H1 (cell line): ENCODE measurements around the gene SOS1. TPM values are rescaled to one million over a fixed set of nuclear protein-coding genes. Genes with fewer than 3 reads are reported as not detected.

Experiments used
- CTCF ChIA-PET: fragments of 300-600 bp; sonication (Branson Sonifier 250); formaldehyde crosslinking; loops from one replicate; lab custom pipeline; 2021; ENCODE audit not compliant: partially characterized antibody; lab: Charles Lee
- POLR2A ChIA-PET: fragments of 300-600 bp; sonication (Branson Sonifier 250); formaldehyde crosslinking; loops from one replicate; lab custom pipeline; 2021; ENCODE audit warnings: inconsistent platforms; ENCODE audit not compliant: partially characterized antibody; lab: Charles Lee
- DNase-seq, 2 experiments: peaks; one replicate each; pipeline versions ENCODE4 v3.0.0 to v3.0.0-alpha.2; 2010 to 2022; ENCODE audit warnings: low spot score in 2 of 2, low read depth in 1 of 2, mixed read lengths in 1 of 2
- FAIRE-seq: peaks from 2 replicates; lab custom pipeline; 2011; peaks lifted over from hg19 to GRCh38; lab: Jason Lieb, UNC
- H2AFZ ChIP-seq: 2 replicates; pipeline ENCODE4 v1.8.1; 2012; ENCODE audit warnings: low read length, inconsistent platforms
- H2AK5ac ChIP-seq: 2 replicates; pipeline ENCODE4 v1.6.1; 2013; ENCODE audit warnings: low read depth, low read length
- H2BK120ac ChIP-seq: replicated peaks from 2 replicates; pipeline ENCODE3; 2013; ENCODE audit warnings: low read depth, low read length, inconsistent platforms
- H2BK12ac ChIP-seq: 2 replicates; pipeline ENCODE4 v1.6.1; 2013; ENCODE audit warnings: low read depth, low read length
- H2BK15ac ChIP-seq: 2 replicates; pipeline ENCODE4 v1.6.1; 2013; ENCODE audit warnings: low read length
- H2BK20ac ChIP-seq: 2 replicates; pipeline ENCODE4 v1.6.1; 2013; ENCODE audit warnings: low read length
- H2BK5ac ChIP-seq: 2 replicates; pipeline ENCODE4 v1.6.1; 2013; ENCODE audit warnings: low read depth, low read length
- H3K14ac ChIP-seq: 2 replicates; pipeline ENCODE4 v1.6.1; 2013; ENCODE audit warnings: inconsistent platforms; ENCODE audit not compliant: insufficient read length
- H3K18ac ChIP-seq: 2 replicates; pipeline ENCODE4 v1.6.1; 2013; ENCODE audit warnings: low read length; ENCODE audit errors: extremely low read depth
- H3K23ac ChIP-seq: 2 replicates; pipeline ENCODE4 v1.6.1; 2013; ENCODE audit warnings: inconsistent platforms; ENCODE audit not compliant: insufficient read length
- H3K23me2 ChIP-seq: 2 replicates; pipeline ENCODE4 v1.6.1; 2013; ENCODE audit warnings: low read depth, low read length
- H3K27ac ChIP-seq: 2 replicates; pipeline ENCODE4 v1.6.1; 2011; ENCODE audit warnings: low read depth, low read length, inconsistent platforms
- H3K27me3 ChIP-seq, 4 experiments: replicated peaks in 1 of 4; 1 replicate in 1 of 4; 2 replicates in 3 of 4; pipeline versions ENCODE4 v1.6.1 to v1.8.1; 2011 to 2013; ENCODE audit warnings: low read length in 3 of 4, mild to moderate bottlenecking in 3 of 4, inconsistent platforms in 2 of 4, mixed read lengths in 2 of 4, moderate library complexity in 1 of 4; ENCODE audit not compliant: control insufficient read depth in 3 of 4, insufficient read depth in 3 of 4; ENCODE audit errors: extremely low read depth in 1 of 4
- H3K36me3 ChIP-seq, 4 experiments: 2 replicates each; pipeline versions ENCODE4 v1.6.1 to v1.8.1; 2011 to 2013; ENCODE audit warnings: mild to moderate bottlenecking in 4 of 4, low read length in 3 of 4, moderate library complexity in 2 of 4, control low read depth in 1 of 4, inconsistent platforms in 1 of 4; ENCODE audit not compliant: insufficient read depth in 4 of 4, control insufficient read depth in 2 of 4
- H3K4ac ChIP-seq: replicated peaks from 2 replicates; pipeline ENCODE3; 2013; ENCODE audit warnings: low read length, low read depth, mixed read lengths, inconsistent platforms; ENCODE audit not compliant: insufficient read length
- H3K4me1 ChIP-seq, 4 experiments: replicated peaks in 1 of 4; 1 replicate in 1 of 4; 2 replicates in 3 of 4; pipeline versions ENCODE4 v1.6.1 to v1.8.1; 2011 to 2013; ENCODE audit warnings: low read length in 3 of 4, inconsistent platforms in 2 of 4, mixed read lengths in 1 of 4; ENCODE audit not compliant: insufficient read depth in 4 of 4, control insufficient read depth in 3 of 4
- H3K4me2 ChIP-seq, 2 experiments: 2 replicates each; pipeline versions ENCODE4 v1.6.1 to v1.8.1; 2011 to 2013; ENCODE audit warnings: low read depth in 2 of 2, low read length in 2 of 2, control low read depth in 1 of 2, inconsistent platforms in 1 of 2, mild to moderate bottlenecking in 1 of 2; ENCODE audit not compliant: insufficient read depth in 1 of 2
- H3K4me3 ChIP-seq, 4 experiments: fragments of 200-600, 300-600 bp in 1 of 4; sonication (generic), shearing (Covaris generic), sonication (Bioruptor Twin) in 1 of 4; 2 replicates each; pipeline versions ENCODE4 v1.5.1 to v1.8.1; 2011 to 2016; ENCODE audit warnings: low read length in 4 of 4, low read depth in 3 of 4, control low read depth in 2 of 4, inconsistent platforms in 2 of 4, mild to moderate bottlenecking in 2 of 4, mixed read lengths in 1 of 4, moderate library complexity in 1 of 4; ENCODE audit not compliant: insufficient read depth in 2 of 4; ENCODE audit errors: extremely low read depth in 1 of 4
- H3K56ac ChIP-seq: replicated peaks from 2 replicates; pipeline ENCODE3; 2013; ENCODE audit warnings: low read depth, mild to moderate bottlenecking, mixed read lengths, low read length, inconsistent platforms; ENCODE audit not compliant: insufficient read length
- H3K79me1 ChIP-seq: 2 replicates; pipeline ENCODE4 v1.6.1; 2013; ENCODE audit warnings: low read depth, low read length, control low read depth
- H3K79me2 ChIP-seq, 2 experiments: 2 replicates each; pipeline versions ENCODE4 v1.6.1 to v1.8.1; 2012 to 2013; ENCODE audit warnings: low read length in 2 of 2, mild to moderate bottlenecking in 2 of 2, inconsistent platforms in 1 of 2; ENCODE audit not compliant: insufficient read depth in 2 of 2, control insufficient read depth in 1 of 2
- H3K9ac ChIP-seq, 4 experiments: replicated peaks in 1 of 4; 1 replicate in 1 of 4; 2 replicates in 3 of 4; pipeline versions ENCODE4 v1.6.1 to v1.8.1; 2011 to 2013; ENCODE audit warnings: low read depth in 3 of 4, low read length in 3 of 4, control low read depth in 2 of 4, mild to moderate bottlenecking in 2 of 4, moderate library complexity in 2 of 4, inconsistent platforms in 1 of 4; ENCODE audit errors: extremely low read depth in 1 of 4
- H3K9me3 ChIP-seq, 2 experiments: 2 replicates each; pipeline versions ENCODE4 v1.6.1 to v1.8.1; 2012 to 2013; ENCODE audit warnings: mild to moderate bottlenecking in 2 of 2, moderate library complexity in 2 of 2, control low read depth in 1 of 2, inconsistent platforms in 1 of 2, low read depth in 1 of 2, low read length in 1 of 2, mixed read lengths in 1 of 2; ENCODE audit not compliant: insufficient read depth in 2 of 2
- H4K20me1 ChIP-seq, 2 experiments: replicated peaks in 1 of 2; 2 replicates each; pipeline versions ENCODE3 to v1.8.1; 2011 to 2013; ENCODE audit warnings: inconsistent platforms in 2 of 2, low read length in 2 of 2, mild to moderate bottlenecking in 1 of 2; ENCODE audit not compliant: insufficient read depth in 2 of 2, control insufficient read depth in 1 of 2
- H4K5ac ChIP-seq: 2 replicates; pipeline ENCODE4 v1.6.1; 2013; ENCODE audit warnings: low read length, low read depth, mixed read lengths, inconsistent platforms; ENCODE audit not compliant: insufficient read length
- H4K8ac ChIP-seq: 2 replicates; pipeline ENCODE4 v1.8.0; 2013; ENCODE audit warnings: mild to moderate bottlenecking, moderate library complexity, low read length, inconsistent platforms; ENCODE audit not compliant: insufficient read depth; ENCODE audit errors: extremely low read depth
- H4K91ac ChIP-seq: replicated peaks from 2 replicates; pipeline ENCODE3; 2013; ENCODE audit warnings: low read length, mixed read lengths, inconsistent platforms; ENCODE audit not compliant: insufficient read length
- BCL11A ChIP-seq, 2 experiments: IDR thresholded peaks; one replicate each; pipeline ENCODE4 v1.6.1; 2011; ENCODE audit warnings: low read depth in 2 of 2, low read length in 2 of 2, mild to moderate bottlenecking in 2 of 2
- CHD1 ChIP-seq: IDR thresholded peaks from 2 replicates; pipeline ENCODE4 v1.6.1; 2012; ENCODE audit warnings: low read depth, low read length, improper control_type of control experiment
- EP300 ChIP-seq, 2 experiments: IDR thresholded peaks; 1 replicate in 1 of 2; 2 replicates in 1 of 2; pipeline ENCODE4 v1.6.1; 2011 to 2012; ENCODE audit warnings: low read depth in 2 of 2, low read length in 2 of 2, mild to moderate bottlenecking in 2 of 2, borderline replicate concordance in 1 of 2, inconsistent platforms in 1 of 2, moderate library complexity in 1 of 2
- EZH2 ChIP-seq: fragments of 200-600 bp; sonication (generic); IDR thresholded peaks from 2 replicates; pipeline ENCODE4 v1.7.1; 2012; ENCODE audit warnings: low read depth, mild to moderate bottlenecking, moderate library complexity, low read length, inconsistent platforms; ENCODE audit not compliant: severe bottlenecking
- HDAC6 ChIP-seq: IDR thresholded peaks from one replicate; pipeline ENCODE4 v1.7.1; 2012; ENCODE audit warnings: low read depth, mild to moderate bottlenecking, inconsistent platforms, low read length, moderate library complexity
- JUN ChIP-seq: IDR thresholded peaks from 2 replicates; pipeline ENCODE4 v1.6.1; 2011; ENCODE audit warnings: low read depth, mild to moderate bottlenecking, improper control_type of control experiment, low read length
- JUND ChIP-seq: IDR thresholded peaks from 2 replicates; pipeline ENCODE4 v1.6.1; 2011; ENCODE audit warnings: mild to moderate bottlenecking, improper control_type of control experiment, low read length
- MAFK ChIP-seq: IDR thresholded peaks from 2 replicates; pipeline ENCODE4 v1.6.1; 2012; ENCODE audit warnings: low read depth, mild to moderate bottlenecking, improper control_type of control experiment, low read length
- RAD21 ChIP-seq, 2 experiments: IDR thresholded peaks in 1 of 2; conservative IDR thresholded peaks in 1 of 2; 2 replicates each; pipeline ENCODE4 v1.6.1; 2011; ENCODE audit warnings: low read depth in 2 of 2, low read length in 2 of 2, improper control_type of control experiment in 1 of 2, inconsistent platforms in 1 of 2, mild to moderate bottlenecking in 1 of 2, moderate library complexity in 1 of 2
- SIN3A ChIP-seq, 2 experiments: IDR thresholded peaks in 1 of 2; conservative IDR thresholded peaks in 1 of 2; 2 replicates each; pipeline ENCODE4 v1.6.1; 2011 to 2012; ENCODE audit warnings: low read length in 2 of 2, improper control_type of control experiment in 1 of 2, low read depth in 1 of 2, mild to moderate bottlenecking in 1 of 2
- SRF ChIP-seq: IDR thresholded peaks from 2 replicates; pipeline ENCODE4 v1.6.1; 2011; ENCODE audit warnings: mild to moderate bottlenecking, low read depth, low read length, moderate library complexity
- TAF1 ChIP-seq: IDR thresholded peaks from 2 replicates; pipeline ENCODE4 v1.6.1; 2011; ENCODE audit warnings: mild to moderate bottlenecking, low read depth, low read length
- YY1 ChIP-seq: IDR thresholded peaks from 2 replicates; pipeline ENCODE4 v1.6.1; 2011; ENCODE audit warnings: low read depth, mild to moderate bottlenecking, low read length
- ZNF274 ChIP-seq: IDR thresholded peaks from 2 replicates; pipeline ENCODE4 v1.7.0; 2012; ENCODE audit warnings: low read length, borderline replicate concordance; ENCODE audit errors: extremely low read depth
- WGBS, 2 experiments: shearing (Covaris generic) in 1 of 2; methylation state at CpG; one replicate each; pipeline versions ENCODE4 v1.1.6 to v1.1.7; 2013 to 2015; ENCODE audit warnings: low lambda C conversion rate in 2 of 2, mixed read lengths in 2 of 2, inconsistent platforms in 1 of 2, low coverage in 1 of 2, missing lambda C conversion rate in 1 of 2; ENCODE audit not compliant: insufficient replicate concordance in 2 of 2, insufficient coverage in 1 of 2, insufficient read length in 1 of 2; ENCODE audit errors: extremely low coverage in 1 of 2, missing lambda C conversion rate in 1 of 2; 5-methylcytosine and 5-hydroxymethylcytosine counted together
- polyA plus RNA-seq, 7 experiments: library from polyadenylated mRNA; depleted of rRNA in 3 of 7; stranded (reverse) in 5 of 7; unstranded in 2 of 7; fragments of >200 nt in 5 of 7; fragments of 200-250 nt in 2 of 7; gene quantifications; 1 replicate in 5 of 7; 2 replicates in 1 of 7; 4 replicates in 1 of 7; pipeline versions ENCODE4 v1.2.1 to v1.2.3, GENCODE V29; 2011 to 2013; ENCODE audit warnings: missing spikeins in 2 of 7, mixed read lengths in 2 of 7
- total RNA-seq: library from RNA; stranded (reverse); fragmentation: NEBNext Ultra II Directional; extraction: Animal tissue kit (Norgen Biotek cat#: 25700); gene quantifications from 2 replicates; pipeline ENCODE4 v1.2.1, GENCODE V29; 2021

Gene SOS1
- total and polyA plus RNA-seq, 2 of the 8 experiments (the other 6 are each of a cell fraction or from before 2014, with no cell fraction given): 25.7 to 27.0 TPM

- H3K27ac ChIP-seq: no peak overlapping the region
- H4K20me1 ChIP-seq: no peaks in the 10 kb centered on the region
- no peak overlapping the region for H4K5ac ChIP-seq
- H4K8ac ChIP-seq: no peak overlapping the region
- H3K4me3 ChIP-seq: no peak overlapping the region
- H3K36me3 ChIP-seq: no peaks in the 10 kb centered on the region; a peak in 1 of 8 replicates
- no peak overlapping the region for H2BK5ac ChIP-seq
- H3K79me2 ChIP-seq: no peaks in the 10 kb centered on the region
- H3K9ac ChIP-seq: no peak overlapping the region
- WGBS, 2 experiments: 97% methylated on average over 4 of the region's 4 CpGs; no CpG with 5 or more reads in 1 of the 2 experiments
- no peak overlapping the region for H3K4me2 ChIP-seq
- H3K23ac ChIP-seq: no peak overlapping the region
- no peaks in the 10 kb centered on the region for H3K9me3 ChIP-seq
- no peak overlapping the region for H2BK20ac ChIP-seq
- no peak overlapping the region for H2BK15ac ChIP-seq
- FAIRE-seq (no peak), DNase-seq (no peak)
- no peaks in the 10 kb centered on the region for H3K23me2 ChIP-seq
- no peak overlapping the region for H2AFZ ChIP-seq
- H3K27me3 ChIP-seq: no peaks in the 10 kb centered on the region
- ChIA-PET CTCF (interaction anchor here (0.6 kb wide), 1 partner anchor 25 kb away, joined by 6 read pairs; no protein-coding TSS in a partner anchor), POLR2A (no interaction called here)
- no peak overlapping the region for H3K56ac ChIP-seq
- no peak overlapping the region for H4K91ac ChIP-seq
- H2BK12ac ChIP-seq: no peak overlapping the region
- no peak overlapping the region for H2AK5ac ChIP-seq
- no peak overlapping the region for H3K4ac ChIP-seq
- H3K4me1 ChIP-seq: no peaks in the 10 kb centered on the region
- H3K14ac ChIP-seq: no peak overlapping the region
- H3K79me1 ChIP-seq: no peaks in the 10 kb centered on the region
- no peak overlapping the region for H3K18ac ChIP-seq
- no peak overlapping the region for H2BK120ac ChIP-seq
- TF ChIP-seq RAD21 (IDR thresholded peaks at IDR 0.05 in 1 of 2, conservative IDR thresholded peaks at IDR 0.05 in 1 of 2; ENCODE audit: low read depth in 2 of 2, low read length in 2 of 2): no peak
- TF ChIP-seq CHD1: no peak
- no peak for TF ChIP-seq JUN
- no peak for TF ChIP-seq BCL11A (IDR thresholded peaks at IDR 0.05; ENCODE audit: low read depth in 2 of 2, low read length in 2 of 2)
- no peak for TF ChIP-seq JUND
- TF ChIP-seq YY1: no peak
- TF ChIP-seq SRF: no peak
- no peak for TF ChIP-seq TAF1
- TF ChIP-seq SIN3A (conservative IDR thresholded peaks at IDR 0.05 in 1 of 2, IDR thresholded peaks at IDR 0.05 in 1 of 2; ENCODE audit: low read depth in 1 of 2, low read length in 2 of 2): no peak
- no peak for TF ChIP-seq HDAC6
- no peak for TF ChIP-seq ZNF274
- TF ChIP-seq EZH2: no peak
- no peak for TF ChIP-seq MAFK
- no peak for TF ChIP-seq EP300 (IDR thresholded peaks at IDR 0.05; ENCODE audit: borderline replicate concordance in 1 of 2, low read depth in 2 of 2, low read length in 2 of 2)
These were observed 96.0 kb downstream of the SOS1 start for GRCh38 chr2:39024833-39025232.
